PC-9 (cell line): ENCODE results near the gene ZNF225. TPM values are rescaled to one million over a fixed set of nuclear protein-coding genes. Genes with fewer than 3 reads are reported as not detected.

Source experiments
- BruUV-seq: library from RNA; stranded (reverse); fragments of 400-500 nt; replicated peaks from 2 replicates; lab custom pipeline; 2021; lab: Mats Ljungman, UMichigan
- CTCF ChIA-PET: fragments of 300-600 bp; sonication (Branson Sonifier 250); formaldehyde crosslinking; loops from one replicate; lab custom pipeline; 2022; ENCODE audit warnings: antibody characterized with exemption; lab: Charles Lee
- POLR2A ChIA-PET: fragments of 300-600 bp; sonication (Branson Sonifier 250); formaldehyde crosslinking; loops from one replicate; lab custom pipeline; 2022; ENCODE audit warnings: antibody characterized with exemption; ENCODE audit not compliant: unreplicated experiment; lab: Charles Lee
- DNase-seq, 2 experiments: peaks; one replicate each; pipeline versions ENCODE4 v3.0.0 to v3.0.0-alpha.2; 2015 to 2022; ENCODE audit warnings: mixed read lengths in 1 of 2
- H2AFZ ChIP-seq: fragments of 200-600 bp; sonication (generic); 2 replicates; pipeline ENCODE4 v1.8.1; 2017; ENCODE audit warnings: antibody characterized with exemption
- H3F3A ChIP-seq: fragments of 200-600 bp; sonication (generic); 2 replicates; pipeline ENCODE4 v1.8.1; 2017; ENCODE audit warnings: antibody characterized with exemption, mild to moderate bottlenecking, low read depth; ENCODE audit not compliant: insufficient read depth
- H3K27ac ChIP-seq: fragments of 200-600 bp; sonication (generic); 2 replicates; pipeline ENCODE4 v1.6.1; 2016; ENCODE audit warnings: mixed run types
- H3K27me3 ChIP-seq: fragments of 200-600 bp; sonication (generic); 2 replicates; pipeline ENCODE4 v1.6.1; 2016; ENCODE audit warnings: low read depth, mixed run types; ENCODE audit not compliant: insufficient read depth
- H3K36me3 ChIP-seq: fragments of 200-600 bp; sonication (generic); 2 replicates; pipeline ENCODE4 v1.6.1; 2016; ENCODE audit warnings: low read depth, mixed run types
- H3K4me1 ChIP-seq: fragments of 200-600 bp; sonication (generic); replicated peaks from 2 replicates; pipeline ENCODE4 v1.6.1; 2016; ENCODE audit warnings: mixed run types; ENCODE audit not compliant: insufficient read depth
- H3K4me2 ChIP-seq: fragments of 200-600 bp; sonication (generic); 2 replicates; pipeline ENCODE4 v1.6.1; 2017; ENCODE audit warnings: mixed run types
- H3K4me3 ChIP-seq: fragments of 200-600 bp; sonication (generic); 2 replicates; pipeline ENCODE4 v1.6.1; 2016; ENCODE audit warnings: mixed run types
- H3K79me2 ChIP-seq: fragments of 200-600 bp; sonication (generic); 2 replicates; pipeline ENCODE4 v1.6.1; 2017; ENCODE audit warnings: low read depth, mixed run types
- H3K9me2 ChIP-seq: fragments of 200-600 bp; sonication (generic); 2 replicates; pipeline ENCODE4 v1.8.1; 2017; ENCODE audit warnings: mild to moderate bottlenecking; ENCODE audit not compliant: insufficient read depth
- H3K9me3 ChIP-seq: fragments of 200-600 bp; sonication (generic); 2 replicates; pipeline ENCODE4 v1.8.1; 2016; ENCODE audit warnings: low read depth; ENCODE audit not compliant: insufficient read depth
- H4K20me1 ChIP-seq: fragments of 200-600 bp; sonication (generic); 2 replicates; pipeline ENCODE4 v1.8.1; 2017; ENCODE audit not compliant: insufficient read depth
- CTCF ChIP-seq: fragments of 200-600 bp; sonication (generic); conservative IDR thresholded peaks from 2 replicates; pipeline ENCODE4 v1.6.1; 2017; ENCODE audit warnings: mixed run types, antibody characterized with exemption, mild to moderate bottlenecking, moderate library complexity
- EZH2 ChIP-seq: fragments of 200-600 bp; sonication (generic); IDR thresholded peaks from 2 replicates; pipeline ENCODE4 v1.8.0; 2017; ENCODE audit warnings: antibody characterized with exemption, low read depth
- intact Hi-C: fragments of 100-400 bp; cut with micrococcal nuclease; formaldehyde crosslinking; loops from one replicate; pipeline ENCODE4 v1.10.0; 2022; ENCODE audit not compliant: unreplicated experiment
- total RNA-seq: library from RNA; stranded (reverse); gene quantifications from 2 replicates; pipeline ENCODE4 v1.2.3, GENCODE V29; 2021

The ZNF225 gene
- total RNA-seq, 1 experiment from 2014 or later: 5.4 TPM

GRCh38 chr19:44149776-44150175 is 36.6 kb downstream of the ZNF225 start:
- BruUV-seq: no TSS peak
- H3K27me3 ChIP-seq: no peaks in the 10 kb centered on the region
- 0 out of 2 replicates have a peak, but pooled peaks cover 8% of the 10 kb centered on the region for H3K9me3 ChIP-seq
- intact Hi-C loops: no loop called here
- peaks cover 24% of the 10 kb centered on the region for H3K36me3 ChIP-seq
- H3K4me3 ChIP-seq: no peak overlapping the region
- no peak overlapping the region for H3K4me2 ChIP-seq
- H3K79me2 ChIP-seq: no peaks in the 10 kb centered on the region
- H3K9me2 ChIP-seq: no peaks in the 10 kb centered on the region
- no peak overlapping the region for H3K27ac ChIP-seq
- DNase-seq: no peak
- no peaks in the 10 kb centered on the region for H3K4me1 ChIP-seq
- no peaks in the 10 kb centered on the region for H3F3A ChIP-seq
- TF ChIP-seq EZH2 (no peak), CTCF (no peak)
- CTCF ChIA-PET: interaction anchor here (0.7 kb wide), 1 partner anchor 44 kb away, joined by 3 read pairs; no protein-coding TSS in a partner anchor
- H4K20me1 ChIP-seq: no peaks in the 10 kb centered on the region
- POLR2A ChIA-PET: interaction anchor here (0.7 kb wide), 1 partner anchor 107 kb away, joined by 15 read pairs; no protein-coding TSS in a partner anchor
- no peak overlapping the region for H2AFZ ChIP-seq

- TF ChIP-seq EZH2 (no peak), CTCF (no peak)
- no peak for DNase-seq
- Histone ChIP-seq H3K4me3 (no peak overlapping the region), H3K27me3 (no peaks in the 10 kb centered on the region), H3F3A (no peaks in the 10 kb centered on the region), H4K20me1 (no peaks in the 10 kb centered on the region), H3K9me2 (no peaks in the 10 kb centered on the region), H3K27ac (no peak overlapping the region), H2AFZ (no peak overlapping the region), H3K4me1 (no peaks in the 10 kb centered on the region), H3K36me3 (peaks cover 27% of the 10 kb centered on the region), H3K79me2 (no peaks in the 10 kb centered on the region), H3K9me3 (peaks cover 22% of the 10 kb centered on the region), H3K4me2 (no peak overlapping the region)
- ChIA-PET CTCF (no interaction called here), POLR2A (interaction anchor here (0.6 kb wide), 1 partner anchor 10 kb away, joined by 9 read pairs; no protein-coding TSS in a partner anchor)
- no TSS peak for BruUV-seq
- intact Hi-C loops: no loop called here
Measured at GRCh38 chr19:44151491-44151890, 38.3 kb downstream of the ZNF225 start.

GRCh38 chr19:44156475-44156874 is 43.3 kb downstream of the ZNF225 start:
- ChIA-PET POLR2A (no interaction called here), CTCF (no interaction called here)
- Histone ChIP-seq H4K20me1 (no peaks in the 10 kb centered on the region), H3K9me2 (no peaks in the 10 kb centered on the region), H3K36me3 (peaks cover 28% of the 10 kb centered on the region), H3K79me2 (no peaks in the 10 kb centered on the region), H3K27me3 (no peaks in the 10 kb centered on the region), H3K9me3 (peaks cover 63% of the 10 kb centered on the region), H3K4me3 (no peak overlapping the region), H3K27ac (no peak overlapping the region), H3K4me2 (no peak overlapping the region), H2AFZ (no peak overlapping the region), H3K4me1 (no peaks in the 10 kb centered on the region), H3F3A (no peaks in the 10 kb centered on the region)
- DNase-seq: no peak
- intact Hi-C loops: no loop called here
- no peak for TF ChIP-seq CTCF
- no peak for TF ChIP-seq EZH2
- no TSS peak for BruUV-seq
